GM23338 (cell line): ENCODE results near the gene TNRC18. TPM values are rescaled to one million over a fixed set of nuclear protein-coding genes. Genes with fewer than 3 reads are reported as not detected.

Experiments
- ATAC-seq: fragments of 200-7000 bp; cut with Tn5 transposase; 3 replicates; pipeline ENCODE4 v1.9.1; 2020
- DNase-seq: peaks from one replicate; pipeline ENCODE4 v3.0.0-alpha.2; 2015; ENCODE audit warnings: low spot score
- H2AFZ ChIP-seq: fragments of 200-600 bp; sonication (generic); 2 replicates; pipeline ENCODE4 v1.8.0; 2016; ENCODE audit warnings: antibody characterized with exemption, mild to moderate bottlenecking, moderate library complexity
- H3F3A ChIP-seq: fragments of 200-600 bp; sonication (generic); replicated peaks from 2 replicates; pipeline ENCODE4 v1.8.0; 2017; ENCODE audit warnings: antibody characterized with exemption, mixed run types, low read depth
- H3K27ac ChIP-seq: fragments of 200-600 bp; sonication (generic); 2 replicates; pipeline ENCODE4 v1.6.1; 2016; ENCODE audit warnings: low read depth
- H3K27me3 ChIP-seq: fragments of 200-600 bp; sonication (generic); 2 replicates; pipeline ENCODE4 v1.8.0; 2016; ENCODE audit warnings: mild to moderate bottlenecking, mixed run types, moderate library complexity; ENCODE audit not compliant: insufficient read depth
- H3K36me3 ChIP-seq: fragments of 200-600 bp; sonication (generic); 2 replicates; pipeline ENCODE4 v1.8.0; 2016; ENCODE audit warnings: mild to moderate bottlenecking; ENCODE audit not compliant: insufficient read depth
- H3K4me1 ChIP-seq: fragments of 200-600 bp; sonication (generic); 2 replicates; pipeline ENCODE4 v1.8.0; 2016; ENCODE audit warnings: mild to moderate bottlenecking, moderate library complexity; ENCODE audit not compliant: insufficient read depth
- H3K4me2 ChIP-seq: fragments of 200-600 bp; sonication (generic); 2 replicates; pipeline ENCODE4 v1.7.1; 2017; ENCODE audit warnings: mixed run types
- H3K4me3 ChIP-seq: fragments of 200-600 bp; sonication (generic); 2 replicates; pipeline ENCODE4 v1.6.1; 2016; ENCODE audit warnings: mixed run types
- H3K79me2 ChIP-seq: fragments of 200-600 bp; sonication (generic); replicated peaks from 2 replicates; pipeline ENCODE4 v1.8.0; 2017; ENCODE audit warnings: mild to moderate bottlenecking; ENCODE audit not compliant: insufficient read depth
- H3K9me2 ChIP-seq: fragments of 200-600 bp; sonication (generic); 2 replicates; pipeline ENCODE4 v1.8.0; 2017; ENCODE audit not compliant: insufficient read depth
- H4K20me1 ChIP-seq: fragments of 200-600 bp; sonication (generic); replicated peaks from 2 replicates; pipeline ENCODE4 v1.8.0; 2017; ENCODE audit warnings: mild to moderate bottlenecking; ENCODE audit not compliant: insufficient read depth
- H3K27ac Mint-ChIP-seq: 2 replicates; pipeline ENCODE4 v1.8.0; 2020; ENCODE audit warnings: inconsistent platforms, mild to moderate bottlenecking, moderate library complexity, mixed read lengths
- H3K27me3 Mint-ChIP-seq: 3 replicates; pipeline ENCODE4 v1.8.0; 2022; ENCODE audit warnings: low read depth, mild to moderate bottlenecking, moderate library complexity, mixed read lengths, inconsistent platforms; ENCODE audit not compliant: insufficient read depth, poor library complexity
- H3K36me3 Mint-ChIP-seq: 3 replicates; pipeline ENCODE4 v1.8.0; 2021; ENCODE audit warnings: low read depth, mild to moderate bottlenecking, inconsistent platforms, moderate library complexity, mixed read lengths
- H3K4me1 Mint-ChIP-seq: 3 replicates; pipeline ENCODE4 v1.8.0; 2020; ENCODE audit warnings: mild to moderate bottlenecking, inconsistent platforms, mixed read lengths
- H3K4me3 Mint-ChIP-seq: 3 replicates; pipeline ENCODE4 v1.8.0; 2021; ENCODE audit warnings: moderate library complexity, mild to moderate bottlenecking, inconsistent platforms, mixed read lengths
- H3K9me3 Mint-ChIP-seq: 3 replicates; pipeline ENCODE4 v1.8.0; 2020; ENCODE audit warnings: moderate library complexity, mild to moderate bottlenecking, inconsistent platforms, mixed read lengths
- CTCF ChIP-seq, 2 experiments: fragments of 200-600 bp in 1 of 2; sonication (generic) in 1 of 2; conservative IDR thresholded peaks; 2 replicates each; pipeline versions ENCODE4 v1.5.1 to v1.6.1; 2016 to 2017; ENCODE audit warnings: antibody characterized with exemption in 2 of 2, low read depth in 2 of 2, mild to moderate bottlenecking in 2 of 2, moderate library complexity in 1 of 2
- ETS1 ChIP-seq: IDR thresholded peaks from 2 replicates; pipeline ENCODE4 v1.6.1; 2016; ENCODE audit warnings: antibody characterized with exemption
- EZH2 ChIP-seq: fragments of 200-600 bp; sonication (generic); IDR thresholded peaks from one replicate; pipeline ENCODE4 v1.8.0; 2017; ENCODE audit warnings: antibody characterized with exemption, mild to moderate bottlenecking, low read depth; ENCODE audit not compliant: unreplicated experiment
- EZH2phosphoT487 ChIP-seq: fragments of 200-600 bp; sonication (generic); IDR thresholded peaks from one replicate; pipeline ENCODE4 v1.8.1; 2018; ENCODE audit warnings: antibody characterized with exemption; ENCODE audit not compliant: unreplicated experiment
- NANOG ChIP-seq: IDR thresholded peaks from 2 replicates; pipeline ENCODE4 v1.6.1; 2016; ENCODE audit warnings: antibody characterized with exemption, borderline replicate concordance
- POLR2AphosphoS5 ChIP-seq: IDR thresholded peaks from 2 replicates; pipeline ENCODE4 v1.6.1; 2016; ENCODE audit warnings: antibody characterized with exemption, low read depth
- REST ChIP-seq: IDR thresholded peaks from one replicate; pipeline ENCODE4 v1.6.1; 2018; ENCODE audit warnings: antibody characterized with exemption; ENCODE audit not compliant: unreplicated experiment
- STAT1 ChIP-seq: IDR thresholded peaks from one replicate; pipeline ENCODE4 v1.6.1; 2016; ENCODE audit warnings: antibody characterized with exemption; ENCODE audit not compliant: unreplicated experiment
- ZNF114 ChIP-seq: fragments of 250-450 bp; sonication (Bioruptor Pico); IDR thresholded peaks from 2 replicates; pipeline ENCODE4 v1.5.0; 2020; ENCODE audit warnings: mild to moderate bottlenecking, moderate library complexity
- polyA plus RNA-seq: library from polyadenylated mRNA; unstranded; fragments of >200 nt; fragmentation: Nextera tagmentation; extraction: Ambion mirVana; gene quantifications from 2 replicates; pipeline ENCODE4 v1.2.1, GENCODE V29; 2016
- total RNA-seq: library from RNA; depleted of rRNA; stranded (reverse); fragments of >200 nt; shearing (Covaris generic); gene quantifications from 2 replicates; pipeline ENCODE4 v1.2.3, GENCODE V29; 2014

The TNRC18 gene
- total and polyA plus RNA-seq, 2 experiments from 2014 or later = 2.1 to 17.5 TPM

GRCh38 chr7:5361446-5362127 is 62.0 kb downstream of the TNRC18 start (continued):
- TF ChIP-seq NANOG (no peak), ZNF114 (CRISPR knock-in tag) (no peak), CTCF (conservative IDR thresholded peaks at IDR 0.05; ENCODE audit: low read depth in 2 of 2) (no peak), REST (no peak), POLR2AphosphoS5 (no peak)

- no peak overlapping the region for H3K27ac Mint-ChIP-seq
- no peak overlapping the region for H2AFZ ChIP-seq
- no peak overlapping the region for H3K4me3 Mint-ChIP-seq
- H4K20me1 ChIP-seq = no peaks in the 10 kb centered on the region
- peaks cover 7% of the 10 kb centered on the region; the same call in 2 of the 3 replicates for H3K36me3 Mint-ChIP-seq
- no peak for ATAC-seq
- no peaks in the 10 kb centered on the region for H3F3A ChIP-seq
- no peaks in the 10 kb centered on the region for H3K27me3 ChIP-seq
- peaks cover 11% of the 10 kb centered on the region for H3K27me3 Mint-ChIP-seq
- H3K4me1 Mint-ChIP-seq = peaks cover 8% of the 10 kb centered on the region; the same call in 2 of the 3 replicates
- no peaks in the 10 kb centered on the region for H3K9me2 ChIP-seq
- H3K4me3 ChIP-seq = no peak overlapping the region
- H3K4me2 ChIP-seq = no peak overlapping the region
- H3K9me3 Mint-ChIP-seq = no peaks in the 10 kb centered on the region
- H3K79me2 ChIP-seq = no peaks in the 10 kb centered on the region
- no peaks in the 10 kb centered on the region for H3K36me3 ChIP-seq
- no peak overlapping the region for H3K27ac ChIP-seq
- no peaks in the 10 kb centered on the region for H3K4me1 ChIP-seq
- no peak for DNase-seq
- TF ChIP-seq ZNF114 (CRISPR knock-in tag) (no peak), NANOG (no peak), POLR2AphosphoS5 (no peak), REST (no peak), CTCF (conservative IDR thresholded peaks at IDR 0.05; ENCODE audit: low read depth in 2 of 2) (no peak), STAT1 (no peak), EZH2phosphoT487 (no peak), EZH2 (no peak), ETS1 (no peak)
Observed at GRCh38 chr7:5360971-5361370, 62.7 kb downstream of the TNRC18 start.
